Neural progenitor cell (in vitro differentiated cells): Measurements from ENCODE around the gene ITPRIPL2. TPM values are rescaled to one million over a fixed set of nuclear protein-coding genes. Genes with fewer than 3 reads are reported as not detected.

ENCODE experiments used
- DNase-seq: peaks from one replicate; pipeline ENCODE4 v3.0.0-alpha.2; 2016; ENCODE audit warnings: low spot score
- H2AFZ ChIP-seq: fragments of 200-600 bp; sonication (generic); replicated peaks from 2 replicates; pipeline ENCODE4 v1.6.1; 2016; ENCODE audit warnings: antibody characterized with exemption
- H3F3A ChIP-seq: fragments of 200-600 bp; sonication (generic); 2 replicates; pipeline ENCODE4 v1.6.1; 2016; ENCODE audit warnings: antibody characterized with exemption, low read depth
- H3K27ac ChIP-seq: fragments of 200-600 bp; sonication (generic); 2 replicates; pipeline ENCODE4 v1.5.1; 2016; ENCODE audit warnings: mild to moderate bottlenecking
- H3K27me3 ChIP-seq: fragments of 200-600 bp; sonication (generic); 2 replicates; pipeline ENCODE4 v1.6.1; 2016; ENCODE audit warnings: mild to moderate bottlenecking, moderate library complexity
- H3K36me3 ChIP-seq: fragments of 200-600 bp; sonication (generic); 2 replicates; pipeline ENCODE4 v1.5.1; 2016
- H3K4me1 ChIP-seq: fragments of 200-600 bp; sonication (generic); 2 replicates; pipeline ENCODE4 v1.6.1; 2016; ENCODE audit warnings: mixed run types
- H3K4me2 ChIP-seq: fragments of 200-600 bp; sonication (generic); 2 replicates; pipeline ENCODE4 v1.6.1; 2016
- H3K4me3 ChIP-seq: fragments of 200-600 bp; sonication (generic); 2 replicates; pipeline ENCODE4 v1.5.1; 2016
- H3K79me2 ChIP-seq: fragments of 200-600 bp; sonication (generic); 2 replicates; pipeline ENCODE4 v1.6.1; 2016; ENCODE audit warnings: low read depth
- H3K9ac ChIP-seq: fragments of 200-600 bp; sonication (generic); 2 replicates; pipeline ENCODE4 v1.6.1; 2016
- H3K9me3 ChIP-seq: fragments of 200-600 bp; sonication (generic); 2 replicates; pipeline ENCODE4 v1.5.1; 2016; ENCODE audit warnings: low read depth
- H4K20me1 ChIP-seq: fragments of 200-600 bp; sonication (generic); 2 replicates; pipeline ENCODE4 v1.6.1; 2016; ENCODE audit warnings: low read depth
- H3K27ac Mint-ChIP-seq: 3 replicates; pipeline ENCODE4 v1.8.0; 2021; ENCODE audit warnings: mixed read lengths
- H3K27me3 Mint-ChIP-seq: 2 replicates; pipeline ENCODE4 v1.8.0; 2022; ENCODE audit warnings: low read depth, mild to moderate bottlenecking, inconsistent platforms, moderate library complexity, mixed read lengths; ENCODE audit not compliant: insufficient read depth
- H3K36me3 Mint-ChIP-seq: 3 replicates; pipeline ENCODE4 v1.8.0; 2021; ENCODE audit warnings: mixed read lengths
- H3K4me1 Mint-ChIP-seq: 3 replicates; pipeline ENCODE4 v1.8.0; 2021; ENCODE audit warnings: mixed read lengths
- H3K4me3 Mint-ChIP-seq: 3 replicates; pipeline ENCODE4 v1.8.0; 2021; ENCODE audit warnings: mild to moderate bottlenecking, moderate library complexity, mixed read lengths
- H3K9me3 Mint-ChIP-seq: 3 replicates; pipeline ENCODE4 v1.8.0; 2020; ENCODE audit warnings: mixed read lengths
- CTCF ChIP-seq: fragments of 200-600 bp; sonication (generic); IDR thresholded peaks from 2 replicates; pipeline ENCODE4 v1.5.1; 2017; ENCODE audit warnings: antibody characterized with exemption, mild to moderate bottlenecking
- EZH2 ChIP-seq: fragments of 200-600 bp; sonication (generic); IDR thresholded peaks from 2 replicates; pipeline ENCODE4 v1.6.1; 2017; ENCODE audit warnings: antibody characterized with exemption, mild to moderate bottlenecking, moderate library complexity
- EZH2phosphoT487 ChIP-seq: fragments of 200-600 bp; sonication (generic); IDR thresholded peaks from 2 replicates; pipeline ENCODE4 v1.6.1; 2017; ENCODE audit warnings: antibody characterized with exemption
- total RNA-seq: library from RNA; depleted of rRNA; stranded (reverse); fragments of >200 nt; gene quantifications from 2 replicates; pipeline ENCODE4 v1.2.3, GENCODE V29; 2015; ENCODE audit warnings: low replicate concordance

ITPRIPL2 gene
- total RNA-seq, 1 donor from 2014 or later = 3.7 TPM

GRCh38 chr16:19137201-19138128 is 23.7 kb downstream of the ITPRIPL2 start:
- Histone ChIP-seq H3K4me1 (peaks cover 6% of the 10 kb centered on the region), H3K4me2 (no peak overlapping the region), H3K27me3 (no peaks in the 10 kb centered on the region), H3F3A (no peaks in the 10 kb centered on the region), H3K4me3 (no peak overlapping the region), H3K9me3 (no peaks in the 10 kb centered on the region), H3K9ac (no peak overlapping the region), H3K27ac (no peak overlapping the region), H4K20me1 (no peaks in the 10 kb centered on the region), H3K36me3 (no peaks in the 10 kb centered on the region), H2AFZ (no peak overlapping the region), H3K79me2 (no peaks in the 10 kb centered on the region)
- Mint-ChIP-seq H3K27me3 (peaks cover 9% of the 10 kb centered on the region), H3K9me3 (no peaks in the 10 kb centered on the region), H3K36me3 (no peaks in the 10 kb centered on the region), H3K27ac (peak overlapping the region; percentile 7), H3K4me3 (no peak overlapping the region), H3K4me1 (peaks cover 40% of the 10 kb centered on the region)
- TF ChIP-seq EZH2 = no peak
- TF ChIP-seq EZH2phosphoT487 = no peak
- DNase-seq = no peak

DNA sequence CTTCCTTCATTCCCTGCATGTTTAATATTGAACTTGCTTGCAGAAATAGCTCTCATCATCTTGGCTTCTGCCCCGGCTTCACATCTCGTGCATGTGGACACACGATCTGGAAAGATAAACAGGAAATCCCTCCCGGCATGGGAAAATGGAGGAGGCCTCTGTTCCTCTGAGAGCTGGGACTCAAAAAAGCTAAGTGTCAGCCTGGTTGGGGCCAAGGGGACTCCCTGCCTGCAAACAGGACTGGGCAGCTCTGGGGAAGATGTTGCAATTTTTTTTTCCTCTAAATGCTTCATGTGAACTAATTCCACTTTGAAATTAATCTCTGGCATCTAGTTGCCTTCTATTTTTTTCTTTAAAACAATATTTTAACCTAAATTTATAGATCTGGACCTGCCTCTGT is 24.8 kb downstream of the ITPRIPL2 start:
- H3K36me3 Mint-ChIP-seq = no peaks in the 10 kb centered on the region
- H3K9ac ChIP-seq = no peak overlapping the region
- peaks cover 47% of the 10 kb centered on the region for H3K4me1 Mint-ChIP-seq
- H3K27ac Mint-ChIP-seq = peak overlapping the region; percentile 51
- no peaks in the 10 kb centered on the region for H3K9me3 Mint-ChIP-seq
- peak overlapping the region; percentile 85 for H2AFZ ChIP-seq
- no peak overlapping the region for H3K4me2 ChIP-seq
- H3K27ac ChIP-seq = no peak overlapping the region
- no peaks in the 10 kb centered on the region for H3K36me3 ChIP-seq
- H3K27me3 Mint-ChIP-seq = peaks cover 7% of the 10 kb centered on the region
- H3K79me2 ChIP-seq = no peaks in the 10 kb centered on the region
- H4K20me1 ChIP-seq = no peaks in the 10 kb centered on the region
- TF ChIP-seq EZH2 (no peak), EZH2phosphoT487 (no peak), CTCF (no peak)
- H3K4me3 ChIP-seq = no peak overlapping the region
- H3F3A ChIP-seq = no peaks in the 10 kb centered on the region
- H3K4me1 ChIP-seq = peaks cover 6% of the 10 kb centered on the region
- H3K27me3 ChIP-seq = no peaks in the 10 kb centered on the region
- no peaks in the 10 kb centered on the region for H3K9me3 ChIP-seq
- no peak for DNase-seq
- no peak overlapping the region for H3K4me3 Mint-ChIP-seq

DNA sequence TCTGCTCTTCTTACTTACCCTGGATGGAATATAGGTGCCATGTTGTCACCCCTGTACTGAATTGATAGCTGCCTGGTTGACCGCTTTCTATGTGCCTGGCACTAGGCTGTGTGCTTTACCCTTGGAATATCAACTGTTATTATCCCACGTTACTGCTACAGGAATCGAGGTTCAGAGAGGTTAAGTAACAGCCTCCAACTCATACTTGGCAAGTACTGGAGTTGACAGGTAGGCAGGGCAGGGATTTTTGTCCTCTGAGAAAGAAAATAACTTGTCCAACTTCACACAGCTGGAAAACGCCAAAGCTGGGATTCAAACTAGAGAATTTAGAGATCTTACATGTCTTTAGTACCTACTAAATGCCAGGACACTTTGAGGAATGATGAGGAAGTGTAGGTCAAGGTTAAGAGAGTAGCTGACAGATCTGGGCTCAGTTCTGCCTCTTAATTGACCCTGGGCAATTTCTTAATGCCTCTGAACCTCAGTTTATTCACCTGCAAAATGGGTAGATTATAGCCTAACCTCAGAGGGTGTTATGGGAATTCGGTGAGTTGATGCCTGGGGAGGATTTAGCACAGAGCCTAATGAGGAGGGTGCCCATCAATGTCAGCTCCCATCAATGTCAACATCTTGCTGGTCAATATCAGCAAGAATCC is 25.8 kb downstream of the ITPRIPL2 start:
- H2AFZ ChIP-seq = no peak overlapping the region
- no peaks in the 10 kb centered on the region for H3K27me3 ChIP-seq
- H3K4me2 ChIP-seq = no peak overlapping the region
- H4K20me1 ChIP-seq = no peaks in the 10 kb centered on the region
- Mint-ChIP-seq H3K27ac (no peak overlapping the region), H3K4me3 (no peak overlapping the region), H3K27me3 (peaks cover 7% of the 10 kb centered on the region), H3K4me1 (peaks cover 53% of the 10 kb centered on the region), H3K36me3 (no peaks in the 10 kb centered on the region), H3K9me3 (no peaks in the 10 kb centered on the region)
- no peak for TF ChIP-seq EZH2
- no peaks in the 10 kb centered on the region for H3K36me3 ChIP-seq
- no peaks in the 10 kb centered on the region for H3K79me2 ChIP-seq
- H3K9me3 ChIP-seq = no peaks in the 10 kb centered on the region
- no peaks in the 10 kb centered on the region for H3F3A ChIP-seq
- no peak overlapping the region for H3K9ac ChIP-seq
- DNase-seq = no peak
- H3K27ac ChIP-seq = no peak overlapping the region
- H3K4me1 ChIP-seq = peaks cover 6% of the 10 kb centered on the region
- no peak overlapping the region for H3K4me3 ChIP-seq

- H3K9me3 ChIP-seq = no peaks in the 10 kb centered on the region
- H3K4me2 ChIP-seq = no peak overlapping the region
- H3K27ac ChIP-seq = no peak overlapping the region
- no peaks in the 10 kb centered on the region for H3K79me2 ChIP-seq
- no peak overlapping the region for H3K9ac ChIP-seq
- H4K20me1 ChIP-seq = no peaks in the 10 kb centered on the region
- Mint-ChIP-seq H3K4me3 (no peak overlapping the region), H3K27ac (no peak overlapping the region), H3K36me3 (no peaks in the 10 kb centered on the region), H3K4me1 (peaks cover 51% of the 10 kb centered on the region), H3K9me3 (no peaks in the 10 kb centered on the region), H3K27me3 (peaks cover 9% of the 10 kb centered on the region)
- peaks cover 6% of the 10 kb centered on the region for H3K4me1 ChIP-seq
- no peaks in the 10 kb centered on the region for H3F3A ChIP-seq
- no peak overlapping the region for H2AFZ ChIP-seq
- no peak for DNase-seq
- H3K36me3 ChIP-seq = no peaks in the 10 kb centered on the region
- H3K27me3 ChIP-seq = no peaks in the 10 kb centered on the region
- no peak for TF ChIP-seq EZH2phosphoT487
- no peak for TF ChIP-seq EZH2
- no peak for TF ChIP-seq CTCF
- H3K4me3 ChIP-seq = no peak overlapping the region
Measured at GRCh38 chr16:19140396-19140795, 26.6 kb downstream of the ITPRIPL2 start.
